Activated naive CD4-positive, alpha-beta T cell treated with anti-CD3 and anti-CD28 coated beads, Interleukin-2, amount 50 U/mL, for 24 hours (primary cell): ENCODE data around the gene BICC1.

Experiments
- H3K27ac Mint-ChIP-seq: one replicate; pipeline ENCODE4 v1.8.0; 2021; ENCODE audit warnings: mild to moderate bottlenecking, mixed read lengths
- H3K27me3 Mint-ChIP-seq: one replicate; pipeline ENCODE4 v1.8.0; 2021; ENCODE audit warnings: mixed read lengths
- H3K36me3 Mint-ChIP-seq: one replicate; pipeline ENCODE4 v1.8.0; 2021; ENCODE audit warnings: mixed read lengths
- H3K4me1 Mint-ChIP-seq: one replicate; pipeline ENCODE4 v1.8.0; 2021; ENCODE audit warnings: mixed read lengths
- H3K4me3 Mint-ChIP-seq: one replicate; pipeline ENCODE4 v1.8.0; 2021; ENCODE audit warnings: mild to moderate bottlenecking, mixed read lengths
- H3K9me3 Mint-ChIP-seq: one replicate; pipeline ENCODE4 v1.8.0; 2021; ENCODE audit warnings: mixed read lengths

The BICC1 gene

GRCh38 chr10:58544135-58544534, 31.5 kb downstream of the BICC1 start:
- H3K4me1 Mint-ChIP-seq: no peaks in the 10 kb centered on the region
- no peaks in the 10 kb centered on the region for H3K36me3 Mint-ChIP-seq
- peaks cover 5% of the 10 kb centered on the region for H3K9me3 Mint-ChIP-seq
- H3K27ac Mint-ChIP-seq: no peak overlapping the region
- peaks cover 3% of the 10 kb centered on the region for H3K27me3 Mint-ChIP-seq
- H3K4me3 Mint-ChIP-seq: no peak overlapping the region

- Mint-ChIP-seq H3K4me1 (no peaks in the 10 kb centered on the region), H3K27ac (no peak overlapping the region), H3K27me3 (peaks cover 3% of the 10 kb centered on the region), H3K4me3 (no peak overlapping the region), H3K9me3 (no peaks in the 10 kb centered on the region), H3K36me3 (no peaks in the 10 kb centered on the region)
These were observed 32.8 kb downstream of the BICC1 start for GRCh38 chr10:58545427-58545826.

GRCh38 chr10:58546137-58546536, 33.5 kb downstream of the BICC1 start:
- no peak overlapping the region for H3K4me3 Mint-ChIP-seq
- H3K4me1 Mint-ChIP-seq: no peaks in the 10 kb centered on the region
- no peak overlapping the region for H3K27ac Mint-ChIP-seq
- H3K36me3 Mint-ChIP-seq: no peaks in the 10 kb centered on the region
- peaks cover 3% of the 10 kb centered on the region for H3K27me3 Mint-ChIP-seq
- H3K9me3 Mint-ChIP-seq: no peaks in the 10 kb centered on the region

- H3K4me3 Mint-ChIP-seq: no peak overlapping the region
- H3K27ac Mint-ChIP-seq: no peak overlapping the region
- H3K9me3 Mint-ChIP-seq: no peaks in the 10 kb centered on the region
- H3K4me1 Mint-ChIP-seq: no peaks in the 10 kb centered on the region
- no peaks in the 10 kb centered on the region for H3K36me3 Mint-ChIP-seq
- H3K27me3 Mint-ChIP-seq: peaks cover 4% of the 10 kb centered on the region
These were observed 34.2 kb downstream of the BICC1 start for GRCh38 chr10:58546722-58547445.

GRCh38 chr10:58547963-58548362, 35.3 kb downstream of the BICC1 start:
- H3K4me3 Mint-ChIP-seq: no peak overlapping the region
- no peaks in the 10 kb centered on the region for H3K36me3 Mint-ChIP-seq
- no peak overlapping the region for H3K27ac Mint-ChIP-seq
- H3K4me1 Mint-ChIP-seq: no peaks in the 10 kb centered on the region
- H3K27me3 Mint-ChIP-seq: peaks cover 4% of the 10 kb centered on the region
- no peaks in the 10 kb centered on the region for H3K9me3 Mint-ChIP-seq

- H3K4me1 Mint-ChIP-seq: no peaks in the 10 kb centered on the region
- H3K36me3 Mint-ChIP-seq: no peaks in the 10 kb centered on the region
- peaks cover 14% of the 10 kb centered on the region for H3K9me3 Mint-ChIP-seq
- no peak overlapping the region for H3K27ac Mint-ChIP-seq
- no peak overlapping the region for H3K4me3 Mint-ChIP-seq
- H3K27me3 Mint-ChIP-seq: peaks cover 1% of the 10 kb centered on the region
These were observed 41.6 kb downstream of the BICC1 start for GRCh38 chr10:58554316-58554715.

GRCh38 chr10:58555170-58555929, 42.7 kb downstream of the BICC1 start:
- H3K9me3 Mint-ChIP-seq: peaks cover 22% of the 10 kb centered on the region
- no peaks in the 10 kb centered on the region for H3K36me3 Mint-ChIP-seq
- H3K4me3 Mint-ChIP-seq: no peak overlapping the region
- H3K27me3 Mint-ChIP-seq: peaks cover 1% of the 10 kb centered on the region
- no peaks in the 10 kb centered on the region for H3K4me1 Mint-ChIP-seq
- H3K27ac Mint-ChIP-seq: no peak overlapping the region

GRCh38 chr10:58555930-58556311, 43.2 kb downstream of the BICC1 start:
- H3K27ac Mint-ChIP-seq: no peak overlapping the region

GRCh38 chr10:58556516-58557165, 44.0 kb downstream of the BICC1 start:
- no peaks in the 10 kb centered on the region for H3K4me1 Mint-ChIP-seq
- H3K9me3 Mint-ChIP-seq: peaks cover 33% of the 10 kb centered on the region
- H3K4me3 Mint-ChIP-seq: no peak overlapping the region
- H3K27me3 Mint-ChIP-seq: no peaks in the 10 kb centered on the region
- H3K27ac Mint-ChIP-seq: no peak overlapping the region
- no peaks in the 10 kb centered on the region for H3K36me3 Mint-ChIP-seq

More at GRCh38 chr10:58555930-58556311, 43.2 kb downstream of the BICC1 start:
- peaks cover 28% of the 10 kb centered on the region for H3K9me3 Mint-ChIP-seq
- H3K4me1 Mint-ChIP-seq: no peaks in the 10 kb centered on the region
- no peak overlapping the region for H3K4me3 Mint-ChIP-seq
- peaks cover 1% of the 10 kb centered on the region for H3K27me3 Mint-ChIP-seq
- H3K36me3 Mint-ChIP-seq: no peaks in the 10 kb centered on the region

GRCh38 chr10:58557714-58558113, 45.0 kb downstream of the BICC1 start:
- H3K27me3 Mint-ChIP-seq: no peaks in the 10 kb centered on the region
- no peaks in the 10 kb centered on the region for H3K4me1 Mint-ChIP-seq
- H3K27ac Mint-ChIP-seq: no peak overlapping the region
- no peak overlapping the region for H3K4me3 Mint-ChIP-seq
- peaks cover 43% of the 10 kb centered on the region for H3K9me3 Mint-ChIP-seq
- no peaks in the 10 kb centered on the region for H3K36me3 Mint-ChIP-seq

GRCh38 chr10:58560068-58560467, 47.4 kb downstream of the BICC1 start:
- Mint-ChIP-seq H3K9me3 (peaks cover 49% of the 10 kb centered on the region), H3K4me1 (no peaks in the 10 kb centered on the region), H3K27me3 (peaks cover 2% of the 10 kb centered on the region), H3K36me3 (no peaks in the 10 kb centered on the region), H3K27ac (no peak overlapping the region), H3K4me3 (no peak overlapping the region)

GRCh38 chr10:58565271-58565670, 52.6 kb downstream of the BICC1 start:
- peaks cover 27% of the 10 kb centered on the region for H3K9me3 Mint-ChIP-seq

GRCh38 chr10:58567652-58568051, 55.0 kb downstream of the BICC1 start:
- Mint-ChIP-seq H3K9me3 (peaks cover 7% of the 10 kb centered on the region), H3K27me3 (peaks cover 2% of the 10 kb centered on the region), H3K4me3 (no peak overlapping the region), H3K27ac (no peak overlapping the region), H3K36me3 (no peaks in the 10 kb centered on the region), H3K4me1 (no peaks in the 10 kb centered on the region)

More at GRCh38 chr10:58565271-58565670, 52.6 kb downstream of the BICC1 start:
- no peaks in the 10 kb centered on the region for H3K4me1 Mint-ChIP-seq
- H3K27ac Mint-ChIP-seq: no peak overlapping the region
- H3K4me3 Mint-ChIP-seq: no peak overlapping the region
- no peaks in the 10 kb centered on the region for H3K36me3 Mint-ChIP-seq
- H3K27me3 Mint-ChIP-seq: peaks cover 2% of the 10 kb centered on the region

GRCh38 chr10:58568428-58568935, 55.8 kb downstream of the BICC1 start:
- Mint-ChIP-seq H3K9me3 (peaks cover 2% of the 10 kb centered on the region), H3K4me1 (no peaks in the 10 kb centered on the region), H3K27ac (no peak overlapping the region), H3K27me3 (peaks cover 2% of the 10 kb centered on the region), H3K4me3 (no peak overlapping the region), H3K36me3 (no peaks in the 10 kb centered on the region)

GRCh38 chr10:58570307-58570723, 57.6 kb downstream of the BICC1 start:
- Mint-ChIP-seq H3K4me1 (no peaks in the 10 kb centered on the region), H3K9me3 (no peaks in the 10 kb centered on the region), H3K27me3 (no peaks in the 10 kb centered on the region), H3K36me3 (no peaks in the 10 kb centered on the region), H3K27ac (no peak overlapping the region), H3K4me3 (no peak overlapping the region)

GRCh38 chr10:58570979-58571378, 58.3 kb downstream of the BICC1 start:
- Mint-ChIP-seq H3K27me3 (peaks cover 1% of the 10 kb centered on the region), H3K9me3 (no peaks in the 10 kb centered on the region), H3K4me1 (no peaks in the 10 kb centered on the region), H3K4me3 (no peak overlapping the region), H3K36me3 (no peaks in the 10 kb centered on the region), H3K27ac (no peak overlapping the region)
